ENCODE data around the gene CADM1.

- TF ChIP-seq POLR2A (IDR thresholded peaks at IDR 0.05) (no peak), CTCF (IDR thresholded peaks at IDR 0.05) (no peak)
These were observed 246.5 kb downstream of the CADM1 start for GRCh38 chr11:115257678-115258077.

Data from heart left ventricle (tissue), 13 donors.